ENCODE data around the gene FAM169A.

GRCh38 chr5:74851684-74852353 lies 14.4 kb downstream of the FAM169A start:
- TF ChIP-seq POLR2AphosphoS5 (IDR thresholded peaks at IDR 0.05; ENCODE audit: low read depth, low read length) (no peak), POLR2A (IDR thresholded peaks at IDR 0.05; ENCODE audit: low read depth, low read length) (no peak)

All from GM12892 (cell line).